Glutamatergic neuron (in vitro differentiated cells): ENCODE results near the gene GPR45. TPM values are rescaled to one million over a fixed set of nuclear protein-coding genes. Genes with fewer than 3 reads are reported as not detected.

Experiments
- DNase-seq: peaks from one replicate; pipeline ENCODE4 v3.0.0; 2022
- H3K27ac Mint-ChIP-seq: one replicate; pipeline ENCODE4 v1.8.0; 2020; ENCODE audit warnings: mild to moderate bottlenecking, mixed read lengths, inconsistent platforms; ENCODE audit not compliant: unreplicated experiment
- H3K27me3 Mint-ChIP-seq: one replicate; pipeline ENCODE4 v1.8.0; 2020; ENCODE audit warnings: mild to moderate bottlenecking, moderate library complexity, mixed read lengths, inconsistent platforms; ENCODE audit not compliant: unreplicated experiment
- H3K36me3 Mint-ChIP-seq: one replicate; pipeline ENCODE4 v1.8.0; 2020; ENCODE audit warnings: mild to moderate bottlenecking, mixed read lengths, inconsistent platforms; ENCODE audit not compliant: unreplicated experiment
- H3K4me1 Mint-ChIP-seq: one replicate; pipeline ENCODE4 v1.8.0; 2020; ENCODE audit warnings: mild to moderate bottlenecking, low read depth, mixed read lengths, inconsistent platforms; ENCODE audit not compliant: unreplicated experiment
- H3K4me3 Mint-ChIP-seq: one replicate; pipeline ENCODE4 v1.8.0; 2020; ENCODE audit warnings: mild to moderate bottlenecking, mixed read lengths, inconsistent platforms; ENCODE audit not compliant: unreplicated experiment
- H3K9me3 Mint-ChIP-seq: one replicate; pipeline ENCODE4 v1.8.0; 2020; ENCODE audit warnings: mild to moderate bottlenecking, moderate library complexity, mixed read lengths, inconsistent platforms; ENCODE audit not compliant: unreplicated experiment
- CTCF ChIP-seq: fragments of 200-600 bp; sonication (generic); IDR thresholded peaks from one replicate; pipeline ENCODE4 v1.5.0; 2021; ENCODE audit not compliant: partially characterized antibody, unreplicated experiment
- total RNA-seq: library from RNA; stranded (reverse); fragmentation: NEBNext Ultra II Directional; extraction: Animal tissue kit (Norgen Biotek cat#: 25700); gene quantifications from one replicate; pipeline ENCODE4 v1.2.1, GENCODE V29; 2021; ENCODE audit not compliant: unreplicated experiment

The GPR45 gene
- total RNA-seq, 1 donor from 2014 or later = 0.44 TPM

GRCh38 chr2:105258835-105259350, 17.4 kb downstream of the GPR45 start:
- H3K36me3 Mint-ChIP-seq = no peaks in the 10 kb centered on the region

GRCh38 chr2:105261061-105261460, 19.5 kb downstream of the GPR45 start:
- H3K9me3 Mint-ChIP-seq = no peaks in the 10 kb centered on the region
- H3K27ac Mint-ChIP-seq = no peak overlapping the region

More at GRCh38 chr2:105258835-105259350, 17.4 kb downstream of the GPR45 start:
- peaks cover 8% of the 10 kb centered on the region for H3K4me1 Mint-ChIP-seq
- H3K9me3 Mint-ChIP-seq = peaks cover 2% of the 10 kb centered on the region
- TF ChIP-seq CTCF = no peak
- no peak overlapping the region for H3K4me3 Mint-ChIP-seq
- H3K27me3 Mint-ChIP-seq = peaks cover 2% of the 10 kb centered on the region
- DNase-seq = no peak
- H3K27ac Mint-ChIP-seq = no peak overlapping the region

GRCh38 chr2:105262651-105263091, 21.1 kb downstream of the GPR45 start:
- Mint-ChIP-seq H3K4me1 (peaks cover 8% of the 10 kb centered on the region), H3K4me3 (peak overlapping the region; percentile 46), H3K27me3 (no peaks in the 10 kb centered on the region), H3K27ac (no peak overlapping the region), H3K9me3 (no peaks in the 10 kb centered on the region), H3K36me3 (no peaks in the 10 kb centered on the region)
- no peak for TF ChIP-seq CTCF
- DNase-seq = no peak

More at GRCh38 chr2:105261061-105261460, 19.5 kb downstream of the GPR45 start:
- peaks cover 2% of the 10 kb centered on the region for H3K27me3 Mint-ChIP-seq
- no peaks in the 10 kb centered on the region for H3K36me3 Mint-ChIP-seq
- peaks cover 8% of the 10 kb centered on the region for H3K4me1 Mint-ChIP-seq
- no peak for TF ChIP-seq CTCF
- no peak overlapping the region for H3K4me3 Mint-ChIP-seq
- DNase-seq = no peak

- Mint-ChIP-seq H3K27me3 (peaks cover 2% of the 10 kb centered on the region), H3K4me3 (no peak overlapping the region), H3K4me1 (peaks cover 6% of the 10 kb centered on the region), H3K36me3 (no peaks in the 10 kb centered on the region), H3K9me3 (no peaks in the 10 kb centered on the region), H3K27ac (no peak overlapping the region)
- TF ChIP-seq CTCF = no peak
- DNase-seq = no peak
Observed at GRCh38 chr2:105269426-105269825, 27.9 kb downstream of the GPR45 start.

DNA sequence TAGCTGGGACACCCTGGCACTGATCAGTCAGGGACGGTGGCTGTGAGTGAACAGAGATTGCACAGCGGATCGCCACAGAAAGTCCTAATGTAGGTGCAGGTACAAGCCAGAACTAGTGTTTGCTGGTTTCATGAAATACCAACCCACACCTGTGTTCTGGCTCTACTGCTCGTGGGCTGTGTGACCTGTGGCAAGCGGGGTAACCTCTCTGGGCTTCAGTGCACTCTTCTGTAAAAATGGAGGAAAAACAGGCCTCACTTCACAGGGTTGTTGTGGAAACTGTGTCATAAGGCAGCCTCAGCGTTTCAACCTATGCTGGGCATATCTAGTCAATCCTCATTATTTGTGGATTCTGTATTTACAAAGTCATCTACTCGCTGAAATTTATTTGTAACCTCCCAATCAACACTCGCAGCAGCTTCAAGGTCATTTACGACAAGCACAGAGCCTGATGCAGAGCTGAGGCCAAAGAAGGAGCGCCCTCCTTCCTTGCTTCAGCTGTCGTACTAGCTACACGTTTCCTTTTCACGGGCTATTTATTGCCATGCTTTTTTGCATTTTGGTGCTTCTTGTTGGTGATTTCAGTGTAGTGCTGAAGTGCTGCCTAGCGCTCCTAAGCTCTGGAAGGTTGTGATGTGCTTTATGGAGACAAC, 30.0 kb downstream of the GPR45 start:
- no peaks in the 10 kb centered on the region for H3K36me3 Mint-ChIP-seq
- H3K4me1 Mint-ChIP-seq = peaks cover 6% of the 10 kb centered on the region
- no peak overlapping the region for H3K27ac Mint-ChIP-seq
- no peak overlapping the region for H3K4me3 Mint-ChIP-seq
- no peak for TF ChIP-seq CTCF
- no peak for DNase-seq
- peaks cover 2% of the 10 kb centered on the region for H3K27me3 Mint-ChIP-seq
- no peaks in the 10 kb centered on the region for H3K9me3 Mint-ChIP-seq
